ENCODE measurements around the gene NPBWR2. TPM values are rescaled to one million over a fixed set of nuclear protein-coding genes. Genes with fewer than 3 reads are reported as not detected.
"Not testable (repeated sequence)": the region's sequence is repeated elsewhere in the genome, so short reads cannot be mapped to it uniquely, and the experiment has no call there.

NPBWR2 gene
- total RNA-seq, 4 donors from 2014 or later, result not detected

DNA sequence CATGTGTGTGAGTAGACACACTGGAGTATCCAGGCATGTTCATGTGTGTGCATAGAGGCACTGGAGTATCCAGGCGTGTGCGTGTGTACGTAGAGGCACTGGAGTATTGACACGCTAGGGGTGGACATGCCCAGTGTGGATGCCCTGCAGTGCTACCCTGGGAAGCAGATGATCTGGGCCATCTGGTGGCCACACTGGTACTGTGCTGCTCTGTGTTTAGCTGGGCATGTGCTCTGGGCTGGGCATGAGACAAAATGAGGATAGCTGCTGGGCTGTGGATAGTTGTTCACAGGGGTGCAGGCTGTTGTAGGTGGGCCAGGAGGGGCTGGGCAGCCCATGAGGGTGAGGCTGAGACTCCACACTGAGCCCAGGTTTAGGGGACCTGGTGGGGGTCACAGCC lies 24.0 kb upstream of the NPBWR2 start:
- H3K4me3 ChIP-seq (ENCODE audit: low read depth, poor library complexity, severe bottlenecking), result no peak overlapping the region
- intact Hi-C loops (cut with DNase I; ENCODE audit: low total_unique reads), result no loop called here
- WGBS, 2 donors, result 52 to 81% methylated on average over 4 of the region's 4 CpGs
- peak in 1 of 2 donors; percentile 65 for DNase-seq (ENCODE audit: low spot score in 2 of 2)
- no peak for TF ChIP-seq POLR2A (IDR thresholded peaks at IDR 0.05)
- TF ChIP-seq, protein P1, sequence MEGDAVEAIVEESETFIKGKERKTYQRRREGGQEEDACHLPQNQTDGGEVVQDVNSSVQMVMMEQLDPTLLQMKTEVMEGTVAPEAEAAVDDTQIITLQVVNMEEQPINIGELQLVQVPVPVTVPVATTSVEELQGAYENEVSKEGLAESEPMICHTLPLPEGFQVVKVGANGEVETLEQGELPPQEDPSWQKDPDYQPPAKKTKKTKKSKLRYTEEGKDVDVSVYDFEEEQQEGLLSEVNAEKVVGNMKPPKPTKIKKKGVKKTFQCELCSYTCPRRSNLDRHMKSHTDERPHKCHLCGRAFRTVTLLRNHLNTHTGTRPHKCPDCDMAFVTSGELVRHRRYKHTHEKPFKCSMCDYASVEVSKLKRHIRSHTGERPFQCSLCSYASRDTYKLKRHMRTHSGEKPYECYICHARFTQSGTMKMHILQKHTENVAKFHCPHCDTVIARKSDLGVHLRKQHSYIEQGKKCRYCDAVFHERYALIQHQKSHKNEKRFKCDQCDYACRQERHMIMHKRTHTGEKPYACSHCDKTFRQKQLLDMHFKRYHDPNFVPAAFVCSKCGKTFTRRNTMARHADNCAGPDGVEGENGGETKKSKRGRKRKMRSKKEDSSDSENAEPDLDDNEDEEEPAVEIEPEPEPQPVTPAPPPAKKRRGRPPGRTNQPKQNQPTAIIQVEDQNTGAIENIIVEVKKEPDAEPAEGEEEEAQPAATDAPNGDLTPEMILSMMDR (IDR thresholded peaks at IDR 0.05), result no peak

DNA sequence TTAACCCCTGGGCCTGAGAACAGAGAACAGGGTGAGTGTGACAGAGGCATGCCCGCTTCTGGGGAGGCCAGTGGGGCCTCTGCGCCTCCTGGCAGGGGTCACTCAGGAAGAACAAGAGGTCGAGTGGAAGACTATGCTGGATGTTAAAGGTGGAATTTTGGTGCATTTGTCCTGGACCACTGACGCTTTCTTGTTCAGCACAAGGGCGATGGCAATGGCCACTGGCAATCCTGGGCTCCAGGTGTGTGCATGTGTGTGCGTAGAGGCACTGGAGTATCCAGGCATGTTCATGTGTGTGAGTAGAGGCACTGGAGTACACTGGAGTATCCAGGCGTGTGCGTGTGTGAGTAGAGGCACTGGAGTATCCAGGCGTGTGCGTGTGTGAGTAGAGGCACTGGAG lies 23.5 kb upstream of the NPBWR2 start:
- intact Hi-C loops (cut with DNase I; ENCODE audit: low total_unique reads), result no loop called here
- H3K4me3 ChIP-seq (ENCODE audit: low read depth, poor library complexity, severe bottlenecking), result no peak overlapping the region
- DNase-seq (ENCODE audit: low spot score in 2 of 2), result peak in 1 of 2 donors; percentile 73
- TF ChIP-seq, protein P1 (IDR thresholded peaks at IDR 0.05), result no peak
- no peak for TF ChIP-seq POLR2A (IDR thresholded peaks at IDR 0.05)
- WGBS, 2 donors, result 75 to 80% methylated on average over 10 of the region's 10 CpGs

DNA sequence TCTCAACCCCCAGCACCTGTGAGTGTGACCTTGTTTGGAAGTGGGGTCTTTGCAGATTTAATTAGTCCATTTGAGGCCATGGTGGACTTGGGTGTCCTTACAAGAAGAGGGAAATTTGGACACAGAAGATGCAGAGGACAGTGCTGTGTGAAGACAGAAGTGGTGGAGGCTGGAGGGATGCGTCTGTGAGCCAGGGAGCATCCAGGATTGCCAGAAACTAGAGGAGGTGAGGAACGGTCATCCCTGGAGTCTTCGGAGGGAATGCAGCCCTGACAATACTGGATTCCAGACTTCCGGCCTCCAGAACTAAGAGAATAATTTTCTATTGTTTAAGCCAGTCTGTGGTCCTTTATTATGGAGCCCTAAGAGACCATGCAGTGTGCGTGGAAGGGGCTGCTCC lies 22.9 kb upstream of the NPBWR2 start:
- DNase-seq (ENCODE audit: low spot score in 2 of 2), result peak in 1 of 2 donors; percentile 39
- intact Hi-C loops (cut with DNase I; ENCODE audit: low total_unique reads), result no loop called here
- no peak for TF ChIP-seq POLR2A (IDR thresholded peaks at IDR 0.05)
- TF ChIP-seq, protein P1 (IDR thresholded peaks at IDR 0.05), result no peak
- 60 to 67% methylated on average over 5 of the region's 5 CpGs for WGBS, 2 donors
- H3K4me3 ChIP-seq (ENCODE audit: low read depth, poor library complexity, severe bottlenecking), result no peak overlapping the region

DNA sequence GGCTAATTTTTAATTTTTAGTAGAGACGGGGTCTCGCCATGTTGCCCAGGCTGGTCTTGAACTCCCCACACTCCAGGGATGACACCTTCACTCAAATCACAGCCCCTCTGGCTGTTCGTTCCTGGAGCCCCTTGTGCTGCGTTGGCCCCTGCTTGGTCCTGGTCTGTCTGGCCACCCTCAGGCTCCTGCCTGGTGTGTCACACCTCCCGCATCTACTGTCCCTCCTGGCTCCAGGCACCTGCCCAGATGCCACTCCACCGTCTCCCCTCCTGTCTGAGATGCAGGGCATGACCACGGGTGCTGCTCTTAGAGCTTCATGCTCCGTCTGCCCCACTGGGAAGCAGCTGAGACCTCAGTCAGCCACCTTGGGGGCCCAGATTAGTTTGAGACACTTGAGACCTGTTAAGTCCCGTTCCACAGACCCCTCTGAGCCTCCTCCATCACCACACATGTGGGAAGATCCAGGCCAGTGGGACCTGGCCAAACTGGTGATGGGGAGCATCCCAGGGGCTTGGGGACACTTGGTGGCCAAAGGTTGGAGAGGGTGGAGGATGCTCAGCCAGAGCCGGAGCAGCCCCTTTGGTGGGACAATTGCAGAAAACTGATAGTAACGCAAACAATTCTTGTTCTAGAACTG lies 21.9 kb upstream of the NPBWR2 start:
- no peak overlapping the region for H3K4me3 ChIP-seq (ENCODE audit: low read depth, poor library complexity, severe bottlenecking)
- 80 to 82% methylated on average over 11 of the region's 11 CpGs for WGBS, 2 donors
- intact Hi-C loops (cut with DNase I; ENCODE audit: low total_unique reads), result no loop called here
- TF ChIP-seq POLR2A (IDR thresholded peaks at IDR 0.05), result no peak
- TF ChIP-seq, protein P1 (IDR thresholded peaks at IDR 0.05), result no peak
- peak in 1 of 2 donors; percentile 83 for DNase-seq (ENCODE audit: low spot score in 2 of 2)

DNA sequence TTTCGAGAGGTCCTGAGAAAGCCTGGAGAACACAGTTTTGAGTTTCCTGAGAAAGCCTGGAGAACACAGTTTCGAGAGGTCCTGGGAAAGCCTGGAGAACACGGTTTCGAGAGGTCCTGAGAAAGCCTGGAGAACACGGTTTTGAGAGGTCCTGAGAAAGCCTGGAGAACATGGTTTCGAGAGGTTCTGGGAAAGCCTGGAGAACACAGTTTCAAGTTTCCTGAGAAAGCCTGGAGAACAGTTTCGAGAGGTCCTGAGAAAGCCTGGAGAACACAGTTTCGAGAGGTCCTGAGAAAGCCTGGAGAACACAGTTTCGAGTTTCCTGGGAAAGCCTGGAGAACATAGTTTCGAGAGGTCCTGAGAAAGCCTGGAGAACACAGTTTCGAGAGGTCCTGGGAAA lies 16.2 kb upstream of the NPBWR2 start:
- peak in 1 of 2 donors; percentile 46 for DNase-seq (ENCODE audit: low spot score in 2 of 2)
- H3K4me3 ChIP-seq (ENCODE audit: low read depth, poor library complexity, severe bottlenecking); intact Hi-C loops (cut with DNase I; ENCODE audit: low total_unique reads): not testable (repeated sequence)
- WGBS, 2 donors, result 86 to 87% methylated on average over 11 of the region's 11 CpGs

DNA sequence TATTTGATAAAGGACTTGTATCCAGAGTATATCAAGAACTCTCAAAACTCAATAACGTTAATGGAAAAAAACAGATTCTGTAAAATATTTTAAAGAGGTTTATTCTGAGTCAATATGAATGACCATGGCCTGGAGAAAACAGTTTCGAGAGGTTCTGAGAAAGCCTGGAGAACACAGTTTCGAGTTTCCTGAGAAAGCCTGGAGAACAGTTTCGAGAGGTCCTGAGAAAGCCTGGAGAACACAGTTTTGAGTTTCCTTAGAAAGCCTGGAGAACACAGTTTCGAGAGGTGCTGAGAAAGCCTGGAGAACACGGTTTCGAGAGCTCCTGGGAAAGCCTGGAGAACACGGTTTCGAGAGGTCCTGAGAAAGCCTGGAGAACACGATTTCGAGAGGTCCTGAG lies 15.6 kb upstream of the NPBWR2 start:
- 84 to 85% methylated on average over 11 of the region's 11 CpGs for WGBS, 2 donors
- intact Hi-C loops (cut with DNase I; ENCODE audit: low total_unique reads); H3K4me3 ChIP-seq (ENCODE audit: low read depth, poor library complexity, severe bottlenecking): not testable (repeated sequence)
- peak in 1 of 2 donors; percentile 40 for DNase-seq (ENCODE audit: low spot score in 2 of 2)

DNA sequence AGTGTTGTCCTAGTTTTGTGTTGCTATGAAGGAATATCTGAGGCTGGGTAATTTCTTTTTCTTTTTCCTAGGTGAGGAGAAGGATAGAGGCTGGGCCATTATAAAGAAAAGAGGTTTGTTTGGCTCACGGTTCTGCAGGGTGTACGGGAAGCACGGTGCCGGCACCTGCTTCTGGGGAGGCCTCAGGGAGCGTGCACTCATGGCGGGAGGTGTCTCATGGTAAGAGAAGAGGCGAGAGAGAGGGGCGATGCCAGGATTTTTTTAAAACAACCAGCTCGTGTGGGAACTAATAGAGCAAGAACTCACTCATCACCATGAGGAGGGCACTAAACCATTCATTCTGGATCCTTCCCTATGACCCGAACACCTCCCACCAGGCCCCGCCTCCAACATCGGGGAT lies 14.2 kb upstream of the NPBWR2 start:
- peak in 1 of 2 donors; percentile 54 for DNase-seq (ENCODE audit: low spot score in 2 of 2)
- 70 to 73% methylated on average over 12 of the region's 12 CpGs for WGBS, 2 donors
- TF ChIP-seq POLR2A (IDR thresholded peaks at IDR 0.05), result no peak
- TF ChIP-seq, protein P1 (IDR thresholded peaks at IDR 0.05), result no peak

More for the DNA sequence above, 14.2 kb upstream of the NPBWR2 start:
- no peak overlapping the region for H3K4me3 ChIP-seq (ENCODE audit: low read depth, poor library complexity, severe bottlenecking)
- intact Hi-C loops (cut with DNase I; ENCODE audit: low total_unique reads), result no loop called here

Measured in lower leg skin (tissue), 4 donors.